ENCODE measurements around the gene BACH2. TPM values are rescaled to one million over a fixed set of nuclear protein-coding genes. Genes with fewer than 3 reads are reported as not detected.

Gene BACH2
- total and polyA plus RNA-seq, 10 of the 15 experiments (the other 5 are each of a cell fraction or from before 2014, with no cell fraction given) = 0.03 to 0.28 (median 0.04) TPM; not detected in 3

DNA sequence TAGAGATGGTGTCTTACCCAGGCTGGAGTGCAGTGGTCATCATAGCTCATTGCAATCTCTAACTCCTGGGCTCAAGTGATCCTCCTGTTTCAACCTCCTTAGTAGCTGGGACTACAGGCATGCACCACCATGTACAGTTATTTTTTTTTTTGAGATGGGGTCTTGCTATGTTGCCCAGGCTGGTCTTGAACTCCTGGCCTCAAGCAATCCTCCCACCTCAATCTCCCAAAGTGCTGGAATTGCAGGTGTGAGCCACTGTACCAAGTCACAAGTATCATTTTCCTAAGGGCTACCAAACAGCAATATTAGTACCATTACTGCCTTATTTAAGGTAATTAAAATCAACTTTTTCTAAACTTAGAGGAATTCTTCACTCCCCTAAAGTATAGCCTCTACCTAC is 49.4 kb downstream of the BACH2 start (continued):
- TF ChIP-seq SMAD5 (IDR thresholded peaks at IDR 0.05; ENCODE audit: low read depth) (no peak), EGR1 (IDR thresholded peaks at IDR 0.05; ENCODE audit: borderline replicate concordance in 1 of 2, low read depth in 2 of 2, low read length in 2 of 2) (no peak), ZNF622 (IDR thresholded peaks at IDR 0.05) (no peak), RELA (IDR thresholded peaks at IDR 0.05; ENCODE audit: borderline replicate concordance, partially characterized antibody) (no peak)
- TF ChIP-seq, protein P1, sequence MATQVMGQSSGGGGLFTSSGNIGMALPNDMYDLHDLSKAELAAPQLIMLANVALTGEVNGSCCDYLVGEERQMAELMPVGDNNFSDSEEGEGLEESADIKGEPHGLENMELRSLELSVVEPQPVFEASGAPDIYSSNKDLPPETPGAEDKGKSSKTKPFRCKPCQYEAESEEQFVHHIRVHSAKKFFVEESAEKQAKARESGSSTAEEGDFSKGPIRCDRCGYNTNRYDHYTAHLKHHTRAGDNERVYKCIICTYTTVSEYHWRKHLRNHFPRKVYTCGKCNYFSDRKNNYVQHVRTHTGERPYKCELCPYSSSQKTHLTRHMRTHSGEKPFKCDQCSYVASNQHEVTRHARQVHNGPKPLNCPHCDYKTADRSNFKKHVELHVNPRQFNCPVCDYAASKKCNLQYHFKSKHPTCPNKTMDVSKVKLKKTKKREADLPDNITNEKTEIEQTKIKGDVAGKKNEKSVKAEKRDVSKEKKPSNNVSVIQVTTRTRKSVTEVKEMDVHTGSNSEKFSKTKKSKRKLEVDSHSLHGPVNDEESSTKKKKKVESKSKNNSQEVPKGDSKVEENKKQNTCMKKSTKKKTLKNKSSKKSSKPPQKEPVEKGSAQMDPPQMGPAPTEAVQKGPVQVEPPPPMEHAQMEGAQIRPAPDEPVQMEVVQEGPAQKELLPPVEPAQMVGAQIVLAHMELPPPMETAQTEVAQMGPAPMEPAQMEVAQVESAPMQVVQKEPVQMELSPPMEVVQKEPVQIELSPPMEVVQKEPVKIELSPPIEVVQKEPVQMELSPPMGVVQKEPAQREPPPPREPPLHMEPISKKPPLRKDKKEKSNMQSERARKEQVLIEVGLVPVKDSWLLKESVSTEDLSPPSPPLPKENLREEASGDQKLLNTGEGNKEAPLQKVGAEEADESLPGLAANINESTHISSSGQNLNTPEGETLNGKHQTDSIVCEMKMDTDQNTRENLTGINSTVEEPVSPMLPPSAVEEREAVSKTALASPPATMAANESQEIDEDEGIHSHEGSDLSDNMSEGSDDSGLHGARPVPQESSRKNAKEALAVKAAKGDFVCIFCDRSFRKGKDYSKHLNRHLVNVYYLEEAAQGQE (IDR thresholded peaks at IDR 0.05; ENCODE audit: low read depth, low read length) = no peak

DNA sequence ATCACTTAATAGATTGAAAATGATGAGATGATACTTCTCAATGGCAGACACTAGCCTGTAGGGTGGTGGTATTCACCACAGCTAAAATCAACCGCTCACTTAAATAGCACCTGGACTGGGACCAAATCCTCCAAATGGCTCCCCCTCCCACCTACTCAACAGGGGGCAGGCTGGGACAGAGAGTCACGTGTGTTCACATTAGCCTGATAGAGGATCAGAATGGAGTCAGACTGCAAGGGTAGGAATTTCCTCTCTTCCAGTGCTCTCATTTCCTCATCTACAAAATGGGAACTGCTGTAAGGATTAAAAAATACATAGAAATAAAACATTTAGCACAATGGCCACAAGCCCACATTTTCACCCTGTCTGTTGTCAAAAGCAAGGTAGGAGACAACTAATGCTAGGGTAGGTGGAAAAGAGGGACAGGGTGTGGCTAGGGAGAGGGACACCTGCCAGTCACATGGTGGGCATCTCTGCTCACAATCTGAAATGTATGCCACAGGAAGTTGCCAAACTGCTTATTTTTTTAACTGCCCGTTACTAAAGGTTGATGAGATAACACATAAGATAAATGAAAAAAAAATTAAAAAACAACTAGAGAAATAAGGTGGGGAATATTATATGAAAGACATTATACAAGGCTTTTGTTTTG is 55.3 kb downstream of the BACH2 start:
- intact Hi-C loops (cut with micrococcal nuclease; ENCODE audit: unreplicated experiment) = no loop called here
- no peaks in the 10 kb centered on the region for H3K36me3 ChIP-seq (ENCODE audit: control insufficient read depth in 2 of 2, insufficient read depth in 2 of 2, low read length in 1 of 2)
- no peak overlapping the region for H3K9ac ChIP-seq (ENCODE audit: control insufficient read depth, insufficient read depth, low read length)
- RAD21 ChIA-PET (ENCODE audit: unreplicated experiment) = no interaction called here
- SMC1A ChIA-PET (ENCODE audit: uncharacterized antibody, unreplicated experiment) = interaction anchor here (1.0 kb wide), 1 partner anchor 90 kb away, joined by 3 read pairs; no protein-coding TSS in a partner anchor
- peaks cover 0 to 4% of the 10 kb centered on the region in 2 experiments; a peak in 2 of 4 replicates for H3K27me3 ChIP-seq (replicated peaks in 1 of 2; ENCODE audit: control insufficient read depth in 2 of 2, insufficient read depth in 2 of 2, low read length in 1 of 2)
- no peaks in the 10 kb centered on the region for H4K20me1 ChIP-seq (ENCODE audit: control insufficient read depth, insufficient read depth)
- FAIRE-seq = no peak
- 41% methylated on average over 3 of the region's 3 CpGs for WGBS (ENCODE audit: insufficient coverage, insufficient replicate concordance, low lambda C conversion rate, missing lambda C conversion rate)
- H2AFZ ChIP-seq (ENCODE audit: control insufficient read depth, low read depth, low read length) = no peak overlapping the region
- no peak for DNase-seq (ENCODE audit: low read depth, low spot score)
- BruUV-seq (replicated peaks) = no TSS peak
- CTCF ChIA-PET = no interaction called here
- no peaks in the 10 kb centered on the region for H3K4me1 ChIP-seq (ENCODE audit: control insufficient read depth, insufficient read depth, low read length)
- no peak overlapping the region for H3K4me3 ChIP-seq
- no peaks in the 10 kb centered on the region for H3K9me3 ChIP-seq (replicated peaks; ENCODE audit: control insufficient read depth, insufficient read depth, low read length)
- no peaks in the 10 kb centered on the region for H3K79me2 ChIP-seq (ENCODE audit: control insufficient read depth, insufficient read depth, low read length)
- H3K4me2 ChIP-seq (ENCODE audit: control insufficient read depth, insufficient read depth) = no peak overlapping the region
- POLR2A ChIA-PET = no interaction called here
- in situ Hi-C loops (cut with MboI) = no loop called here
- no peak overlapping the region for H3K27ac ChIP-seq (ENCODE audit: control insufficient read depth, insufficient read depth)
- no peak for ATAC-seq
- TF ChIP-seq SMC3 (IDR thresholded peaks at IDR 0.05; ENCODE audit: borderline replicate concordance, low read length) = no peak
- no peak for TF ChIP-seq SUZ12 (IDR thresholded peaks at IDR 0.05; ENCODE audit: unreplicated experiment)
- TF ChIP-seq, protein P2, sequence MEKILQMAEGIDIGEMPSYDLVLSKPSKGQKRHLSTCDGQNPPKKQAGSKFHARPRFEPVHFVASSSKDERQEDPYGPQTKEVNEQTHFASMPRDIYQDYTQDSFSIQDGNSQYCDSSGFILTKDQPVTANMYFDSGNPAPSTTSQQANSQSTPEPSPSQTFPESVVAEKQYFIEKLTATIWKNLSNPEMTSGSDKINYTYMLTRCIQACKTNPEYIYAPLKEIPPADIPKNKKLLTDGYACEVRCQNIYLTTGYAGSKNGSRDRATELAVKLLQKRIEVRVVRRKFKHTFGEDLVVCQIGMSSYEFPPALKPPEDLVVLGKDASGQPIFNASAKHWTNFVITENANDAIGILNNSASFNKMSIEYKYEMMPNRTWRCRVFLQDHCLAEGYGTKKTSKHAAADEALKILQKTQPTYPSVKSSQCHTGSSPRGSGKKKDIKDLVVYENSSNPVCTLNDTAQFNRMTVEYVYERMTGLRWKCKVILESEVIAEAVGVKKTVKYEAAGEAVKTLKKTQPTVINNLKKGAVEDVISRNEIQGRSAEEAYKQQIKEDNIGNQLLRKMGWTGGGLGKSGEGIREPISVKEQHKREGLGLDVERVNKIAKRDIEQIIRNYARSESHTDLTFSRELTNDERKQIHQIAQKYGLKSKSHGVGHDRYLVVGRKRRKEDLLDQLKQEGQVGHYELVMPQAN (conservative IDR thresholded peaks at IDR 0.05) = no peak
- no peak for TF ChIP-seq IKZF2 (IDR thresholded peaks at IDR 0.05)
- no peak for TF ChIP-seq POLR2A (IDR thresholded peaks at IDR 0.05; ENCODE audit: low read depth, low read length)
- no peak for TF ChIP-seq FOXK2 (IDR thresholded peaks at IDR 0.05)
- TF ChIP-seq, protein P3, sequence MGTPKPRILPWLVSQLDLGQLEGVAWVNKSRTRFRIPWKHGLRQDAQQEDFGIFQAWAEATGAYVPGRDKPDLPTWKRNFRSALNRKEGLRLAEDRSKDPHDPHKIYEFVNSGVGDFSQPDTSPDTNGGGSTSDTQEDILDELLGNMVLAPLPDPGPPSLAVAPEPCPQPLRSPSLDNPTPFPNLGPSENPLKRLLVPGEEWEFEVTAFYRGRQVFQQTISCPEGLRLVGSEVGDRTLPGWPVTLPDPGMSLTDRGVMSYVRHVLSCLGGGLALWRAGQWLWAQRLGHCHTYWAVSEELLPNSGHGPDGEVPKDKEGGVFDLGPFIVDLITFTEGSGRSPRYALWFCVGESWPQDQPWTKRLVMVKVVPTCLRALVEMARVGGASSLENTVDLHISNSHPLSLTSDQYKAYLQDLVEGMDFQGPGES (IDR thresholded peaks at IDR 0.05) = no peak
